Stimulated activated CD8-positive, alpha-beta memory T cell treated with anti-CD3 and anti-CD28 coated beads, Interleukin-12 subunit alpha, Interleukin-12 subunit beta, amount 100 ng/mL, for 4 hours (primary cell): Measurements from ENCODE around the gene ITGB2.
"Not testable (repeated sequence)": the region's sequence is repeated elsewhere in the genome, so short reads cannot be mapped to it uniquely, and the experiment has no call there.

Experiments used
- DNase-seq: peaks from one replicate; pipeline ENCODE4 v3.0.0-alpha.2; 2020; ENCODE audit warnings: low read depth

Gene ITGB2

GRCh38 chr21:44940116-44940631 lies 19.5 kb upstream of the ITGB2 start:
- DNase-seq = no peak

GRCh38 chr21:44939532-44940115 lies 18.9 kb upstream of the ITGB2 start, which contains the start of gene SLX9:
Gene SLX9 (plus strand): TSS chr21:44940029. CDS start chr21:44940058, 29 bp downstream.
- peak; percentile 72 for DNase-seq

- DNase-seq = no peak
These were observed 18.3 kb upstream of the ITGB2 start for GRCh38 chr21:44938772-44939531.

- no peak for DNase-seq
These were observed 14.8 kb upstream of the ITGB2 start for GRCh38 chr21:44935533-44935927.

GRCh38 chr21:44934797-44935532 lies 14.3 kb upstream of the ITGB2 start:
- DNase-seq = no peak

GRCh38 chr21:44934276-44934675 lies 13.6 kb upstream of the ITGB2 start:
- no peak for DNase-seq

GRCh38 chr21:44933918-44934260 lies 13.2 kb upstream of the ITGB2 start:
- DNase-seq = no peak

- DNase-seq = no peak
These were observed 12.7 kb upstream of the ITGB2 start for GRCh38 chr21:44933199-44933917.

GRCh38 chr21:44932408-44933181 lies 11.9 kb upstream of the ITGB2 start:
- DNase-seq = peak; percentile 62

GRCh38 chr21:44931501-44932407 lies 11.1 kb upstream of the ITGB2 start:
- DNase-seq = no peak

GRCh38 chr21:44931137-44931500 lies 10.4 kb upstream of the ITGB2 start:
- no peak for DNase-seq

GRCh38 chr21:44930543-44930981 lies 9.9 kb upstream of the ITGB2 start:
- DNase-seq = peak; percentile 53

- no peak for DNase-seq
These were observed 9.3 kb upstream of the ITGB2 start for GRCh38 chr21:44929799-44930542.

GRCh38 chr21:44929242-44929798 lies 8.6 kb upstream of the ITGB2 start:
- DNase-seq = no peak

GRCh38 chr21:44928500-44929241 lies 8.0 kb upstream of the ITGB2 start:
- not testable (repeated sequence) for DNase-seq

- peak; percentile 86 for DNase-seq
These were observed 7.1 kb upstream of the ITGB2 start for GRCh38 chr21:44927587-44928461.

GRCh38 chr21:44927259-44927586 lies 6.5 kb upstream of the ITGB2 start:
- no peak for DNase-seq
